Smooth muscle cell of the brain vasculature (primary cell): ENCODE measurements around the gene TEF.
A peak's percentile ranks its signal among the peaks of the same experiment; 100 is the strongest.

Experiments used
- DNase-seq: peaks from one replicate; pipeline ENCODE4 v3.0.0-alpha.2; 2012; ENCODE audit warnings: low read depth, low spot score

TEF gene

GRCh38 chr22:41447435-41448188 is 65.9 kb downstream of the TEF start:
- DNase-seq, result no peak

- DNase-seq, result peak; percentile 97
These were observed 66.6 kb downstream of the TEF start for GRCh38 chr22:41448189-41448808.
